Peyer's patch (tissue), 4 donors: ENCODE data around the gene KCND2. TPM values are rescaled to one million over a fixed set of nuclear protein-coding genes. Genes with fewer than 3 reads are reported as not detected.

Experiments
- DNase-seq, 3 donors: peaks; one replicate each; pipeline ENCODE4 v3.0.0-alpha.2; 2017 to 2019
- H3K27ac ChIP-seq, 4 donors: fragments of 200-600 bp; sonication (generic); one replicate each; pipeline ENCODE4 v1.5.1; 2016 to 2019
- H3K27me3 ChIP-seq, 2 donors: fragments of 200-600 bp; sonication (generic); one replicate each; pipeline ENCODE4 v1.5.1; 2019
- H3K36me3 ChIP-seq, 3 donors: fragments of 200-600 bp; sonication (generic); one replicate each; pipeline ENCODE4 v1.5.1; 2016 to 2019
- H3K4me1 ChIP-seq, 4 donors: fragments of 200-600 bp; sonication (generic); one replicate each; pipeline ENCODE4 v1.5.1; 2016 to 2019
- H3K4me3 ChIP-seq, 4 donors: fragments of 200-600 bp; sonication (generic); 1 replicate in 3 of 4; 2 replicates in 1 of 4; pipeline ENCODE4 v1.5.1; 2016 to 2019; ENCODE audit warnings: mild to moderate bottlenecking in 1 of 4
- H3K9me3 ChIP-seq, 4 donors: fragments of 200-600 bp; sonication (generic); one replicate each; pipeline ENCODE4 v1.5.1; 2016 to 2019; ENCODE audit warnings: mild to moderate bottlenecking in 1 of 4
- POLR2A ChIP-seq, 2 donors: fragments of 450-650 bp; IDR thresholded peaks; one replicate each; pipeline ENCODE4 v1.5.1; 2017; ENCODE audit warnings: antibody characterized with exemption in 2 of 2, mild to moderate bottlenecking in 2 of 2, moderate library complexity in 2 of 2
- total RNA-seq, 4 donors: library from RNA; depleted of rRNA; stranded (reverse); fragments of >200 nt; gene quantifications; one replicate each; pipeline ENCODE4 v1.1.0, GENCODE V29; 2016
- TF ChIP-seq, protein P1 (sequence below), 6 experiments: fragments of 450-650 bp in 4 of 6; fragments of 200-600 bp in 2 of 6; sonication (generic) in 1 of 6; IDR thresholded peaks; one replicate each; pipeline ENCODE4 v1.5.1; 2017 to 2019; ENCODE audit warnings: antibody characterized with exemption in 6 of 6, mild to moderate bottlenecking in 3 of 6, moderate library complexity in 1 of 6

Gene KCND2
- total RNA-seq, 4 donors from 2014 or later, result 0.54 TPM; not detected in 3

- H3K36me3 ChIP-seq, result no peaks in the 10 kb centered on the region
- peaks cover 0 to 5% (median 0%) of the 10 kb centered on the region in 4 donors for H3K4me1 ChIP-seq
- no peak overlapping the region for H3K27ac ChIP-seq
- TF ChIP-seq, protein P1, sequence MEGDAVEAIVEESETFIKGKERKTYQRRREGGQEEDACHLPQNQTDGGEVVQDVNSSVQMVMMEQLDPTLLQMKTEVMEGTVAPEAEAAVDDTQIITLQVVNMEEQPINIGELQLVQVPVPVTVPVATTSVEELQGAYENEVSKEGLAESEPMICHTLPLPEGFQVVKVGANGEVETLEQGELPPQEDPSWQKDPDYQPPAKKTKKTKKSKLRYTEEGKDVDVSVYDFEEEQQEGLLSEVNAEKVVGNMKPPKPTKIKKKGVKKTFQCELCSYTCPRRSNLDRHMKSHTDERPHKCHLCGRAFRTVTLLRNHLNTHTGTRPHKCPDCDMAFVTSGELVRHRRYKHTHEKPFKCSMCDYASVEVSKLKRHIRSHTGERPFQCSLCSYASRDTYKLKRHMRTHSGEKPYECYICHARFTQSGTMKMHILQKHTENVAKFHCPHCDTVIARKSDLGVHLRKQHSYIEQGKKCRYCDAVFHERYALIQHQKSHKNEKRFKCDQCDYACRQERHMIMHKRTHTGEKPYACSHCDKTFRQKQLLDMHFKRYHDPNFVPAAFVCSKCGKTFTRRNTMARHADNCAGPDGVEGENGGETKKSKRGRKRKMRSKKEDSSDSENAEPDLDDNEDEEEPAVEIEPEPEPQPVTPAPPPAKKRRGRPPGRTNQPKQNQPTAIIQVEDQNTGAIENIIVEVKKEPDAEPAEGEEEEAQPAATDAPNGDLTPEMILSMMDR (IDR thresholded peaks at IDR 0.05), result peak in 3 of 6 experiments; percentile 27 to 31 (median 29)
- no peak for TF ChIP-seq POLR2A (IDR thresholded peaks at IDR 0.05)
- no peaks in the 10 kb centered on the region for H3K27me3 ChIP-seq
- DNase-seq, result no peak
- peak overlapping the region in 3 of 4 donors; percentile 7 to 44 (median 40) for H3K4me3 ChIP-seq
- no peaks in the 10 kb centered on the region for H3K9me3 ChIP-seq
Measured at GRCh38 chr7:120272261-120272660, 714 bp upstream of the KCND2 start.

DNA sequence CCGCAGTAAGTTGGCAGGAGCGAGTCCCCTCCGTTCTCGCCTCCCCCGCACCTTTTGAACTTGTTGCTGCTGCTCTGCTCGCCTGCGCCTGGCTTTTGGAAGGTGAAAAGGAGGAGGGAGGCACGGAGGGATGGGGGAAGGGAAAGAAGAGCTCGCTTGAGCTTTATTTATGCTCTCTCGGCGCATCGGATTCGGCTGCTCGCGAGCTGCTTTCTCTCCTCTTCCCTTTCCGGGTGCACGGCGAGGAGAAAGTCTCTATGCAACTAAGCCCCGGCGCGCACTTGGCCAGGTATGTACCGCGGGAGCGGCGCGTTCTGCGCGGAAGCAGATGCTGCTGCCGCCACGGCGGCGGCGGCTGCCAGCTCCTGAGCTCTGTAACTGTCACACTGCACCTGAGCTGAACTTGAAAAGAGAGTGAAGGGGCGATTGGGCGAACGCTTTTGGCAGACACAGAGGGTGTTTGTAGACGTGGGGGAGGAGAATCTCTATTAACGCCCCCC is 551 bp downstream of the KCND2 start:
- Histone ChIP-seq H3K27me3 (no peaks in the 10 kb centered on the region), H3K27ac (no peak overlapping the region), H3K4me1 (peaks cover 0 to 5% (median 0%) of the 10 kb centered on the region in 4 donors), H3K4me3 (peak overlapping the region in 2 of 4 donors; percentile 40 to 44), H3K36me3 (no peaks in the 10 kb centered on the region), H3K9me3 (no peaks in the 10 kb centered on the region)
- TF ChIP-seq, protein P1 (IDR thresholded peaks at IDR 0.05), result no peak
- TF ChIP-seq POLR2A (IDR thresholded peaks at IDR 0.05), result no peak
- no peak for DNase-seq

GRCh38 chr7:120274482-120274881 is 1.5 kb downstream of the KCND2 start:
- no peak overlapping the region for H3K27ac ChIP-seq
- H3K9me3 ChIP-seq, result no peaks in the 10 kb centered on the region
- no peak for DNase-seq
- TF ChIP-seq, protein P1 (IDR thresholded peaks at IDR 0.05), result no peak
- TF ChIP-seq POLR2A (IDR thresholded peaks at IDR 0.05), result no peak
- H3K36me3 ChIP-seq, result no peaks in the 10 kb centered on the region
- peaks cover 0 to 5% (median 0%) of the 10 kb centered on the region in 4 donors for H3K4me1 ChIP-seq
- H3K4me3 ChIP-seq, result no peak overlapping the region
- H3K27me3 ChIP-seq, result no peaks in the 10 kb centered on the region

DNA sequence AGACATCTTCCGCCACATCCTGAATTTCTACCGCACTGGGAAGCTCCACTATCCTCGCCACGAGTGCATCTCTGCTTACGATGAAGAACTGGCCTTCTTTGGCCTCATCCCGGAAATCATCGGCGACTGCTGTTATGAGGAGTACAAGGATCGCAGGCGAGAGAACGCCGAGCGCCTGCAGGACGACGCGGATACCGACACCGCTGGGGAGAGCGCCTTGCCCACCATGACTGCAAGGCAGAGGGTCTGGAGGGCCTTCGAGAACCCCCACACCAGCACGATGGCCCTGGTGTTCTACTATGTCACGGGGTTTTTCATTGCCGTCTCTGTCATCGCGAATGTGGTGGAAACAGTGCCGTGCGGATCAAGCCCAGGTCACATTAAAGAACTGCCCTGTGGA is 1.9 kb downstream of the KCND2 start:
- Histone ChIP-seq H3K9me3 (no peaks in the 10 kb centered on the region), H3K36me3 (no peaks in the 10 kb centered on the region), H3K27me3 (no peaks in the 10 kb centered on the region), H3K4me1 (peaks cover 0 to 5% (median 0%) of the 10 kb centered on the region in 4 donors), H3K4me3 (no peak overlapping the region), H3K27ac (no peak overlapping the region)
- DNase-seq, result no peak
- TF ChIP-seq, protein P1 (IDR thresholded peaks at IDR 0.05), result no peak
- no peak for TF ChIP-seq POLR2A (IDR thresholded peaks at IDR 0.05)

DNA sequence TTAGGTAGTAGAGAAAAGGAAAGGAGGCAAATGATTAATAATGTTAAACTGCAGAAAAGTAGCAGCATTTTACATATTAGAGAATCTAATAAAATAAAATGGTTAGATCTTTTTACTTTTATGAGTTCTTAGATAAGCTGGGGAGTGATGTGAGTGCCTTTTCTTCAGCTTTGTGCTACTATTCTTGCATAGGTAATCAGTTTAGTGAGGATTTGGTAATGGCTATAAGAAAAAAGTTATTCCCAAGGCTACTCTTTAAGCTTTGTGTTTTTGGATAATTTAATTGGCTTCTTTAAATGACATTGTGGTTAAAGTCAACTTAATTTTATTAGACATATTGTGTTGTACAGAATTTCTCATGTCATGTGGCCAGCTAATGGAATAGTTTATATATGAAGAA is 3.7 kb downstream of the KCND2 start:
- no peaks in the 10 kb centered on the region for H3K27me3 ChIP-seq
- DNase-seq, result no peak
- TF ChIP-seq, protein P1 (IDR thresholded peaks at IDR 0.05), result no peak
- no peaks in the 10 kb centered on the region for H3K9me3 ChIP-seq
- no peak overlapping the region for H3K4me3 ChIP-seq
- no peaks in the 10 kb centered on the region for H3K36me3 ChIP-seq
- H3K27ac ChIP-seq, result no peak overlapping the region
- peaks cover 0 to 5% (median 0%) of the 10 kb centered on the region in 4 donors for H3K4me1 ChIP-seq

- Histone ChIP-seq H3K27ac (no peak overlapping the region), H3K9me3 (no peaks in the 10 kb centered on the region), H3K4me1 (no peaks in the 10 kb centered on the region), H3K36me3 (no peaks in the 10 kb centered on the region), H3K27me3 (no peaks in the 10 kb centered on the region), H3K4me3 (no peak overlapping the region)
- no peak for DNase-seq
- TF ChIP-seq, protein P1 (IDR thresholded peaks at IDR 0.05), result no peak
- TF ChIP-seq POLR2A (IDR thresholded peaks at IDR 0.05), result no peak
Measured at GRCh38 chr7:120278773-120279172, 5.8 kb downstream of the KCND2 start.
